ENCODE results near the gene OPA1.

Gene OPA1

GRCh38 chr3:193674714-193675113 lies 81.7 kb downstream of the OPA1 start:
- H3K4me3 ChIP-seq (replicated peaks; ENCODE audit: low read depth, low read length) = no peak overlapping the region
- no peaks in the 10 kb centered on the region for H3K27me3 ChIP-seq (replicated peaks; ENCODE audit: control insufficient read depth, insufficient read depth, low read length)
- H3K36me3 ChIP-seq (ENCODE audit: control insufficient read depth, insufficient read depth, low read length) = no peaks in the 10 kb centered on the region; the same call in none of the 2 replicates
- no peak for DNase-seq (ENCODE audit: extremely low read depth, insufficient read length)
- TF ChIP-seq CTCF (IDR thresholded peaks at IDR 0.05; ENCODE audit: insufficient read depth, low read length, poor library complexity, severe bottlenecking) = no peak

- Histone ChIP-seq H3K4me3 (replicated peaks; ENCODE audit: low read depth, low read length) (no peak overlapping the region), H3K36me3 (ENCODE audit: control insufficient read depth, insufficient read depth, low read length) (no peaks in the 10 kb centered on the region), H3K27me3 (replicated peaks; ENCODE audit: control insufficient read depth, insufficient read depth, low read length) (no peaks in the 10 kb centered on the region)
- no peak for DNase-seq (ENCODE audit: extremely low read depth, insufficient read length)
- no peak for TF ChIP-seq CTCF (IDR thresholded peaks at IDR 0.05; ENCODE audit: insufficient read depth, low read length, poor library complexity, severe bottlenecking)
Measured at GRCh38 chr3:193677734-193678133, 84.7 kb downstream of the OPA1 start.

- no peaks in the 10 kb centered on the region for H3K36me3 ChIP-seq (ENCODE audit: control insufficient read depth, insufficient read depth, low read length)
- no peak overlapping the region for H3K4me3 ChIP-seq (replicated peaks; ENCODE audit: low read depth, low read length)
- no peak for TF ChIP-seq CTCF (IDR thresholded peaks at IDR 0.05; ENCODE audit: insufficient read depth, low read length, poor library complexity, severe bottlenecking)
- no peak for DNase-seq (ENCODE audit: extremely low read depth, insufficient read length)
- no peaks in the 10 kb centered on the region for H3K27me3 ChIP-seq (replicated peaks; ENCODE audit: control insufficient read depth, insufficient read depth, low read length)
Measured at GRCh38 chr3:193680220-193680619, 87.2 kb downstream of the OPA1 start.

GRCh38 chr3:193681631-193682030 lies 88.6 kb downstream of the OPA1 start:
- DNase-seq (ENCODE audit: extremely low read depth, insufficient read length) = no peak
- Histone ChIP-seq H3K4me3 (replicated peaks; ENCODE audit: low read depth, low read length) (no peak overlapping the region), H3K27me3 (replicated peaks; ENCODE audit: control insufficient read depth, insufficient read depth, low read length) (no peaks in the 10 kb centered on the region), H3K36me3 (ENCODE audit: control insufficient read depth, insufficient read depth, low read length) (no peaks in the 10 kb centered on the region)
- no peak for TF ChIP-seq CTCF (IDR thresholded peaks at IDR 0.05; ENCODE audit: insufficient read depth, low read length, poor library complexity, severe bottlenecking)

- Histone ChIP-seq H3K27me3 (replicated peaks; ENCODE audit: control insufficient read depth, insufficient read depth, low read length) (no peaks in the 10 kb centered on the region), H3K36me3 (ENCODE audit: control insufficient read depth, insufficient read depth, low read length) (no peaks in the 10 kb centered on the region), H3K4me3 (replicated peaks; ENCODE audit: low read depth, low read length) (no peak overlapping the region)
- no peak for DNase-seq (ENCODE audit: extremely low read depth, insufficient read length)
- TF ChIP-seq CTCF (IDR thresholded peaks at IDR 0.05; ENCODE audit: insufficient read depth, low read length, poor library complexity, severe bottlenecking) = no peak
Measured at GRCh38 chr3:193686665-193687483, 93.9 kb downstream of the OPA1 start.

Measured in GM06990 (cell line).